Progenitor cell of endocrine pancreas (in vitro differentiated cells): ENCODE data around the gene OR2T2. TPM values are rescaled to one million over a fixed set of nuclear protein-coding genes. Genes with fewer than 3 reads are reported as not detected.
"Not testable (repeated sequence)": the region's sequence is repeated elsewhere in the genome, so short reads cannot be mapped to it uniquely, and the experiment has no call there.

Experiments used
- DNase-seq: peaks from one replicate; pipeline ENCODE4 v3.0.0; 2021; ENCODE audit warnings: low spot score; ENCODE audit not compliant: unreplicated experiment
- H3K27ac Mint-ChIP-seq: 2 replicates; pipeline ENCODE4 v1.8.0; 2021; ENCODE audit warnings: mild to moderate bottlenecking, moderate library complexity, mixed read lengths
- H3K27me3 Mint-ChIP-seq: 2 replicates; pipeline ENCODE4 v1.8.0; 2021; ENCODE audit warnings: mixed read lengths
- H3K36me3 Mint-ChIP-seq: 2 replicates; pipeline ENCODE4 v1.8.0; 2022; ENCODE audit warnings: mixed read lengths; ENCODE audit not compliant: insufficient read depth
- H3K4me1 Mint-ChIP-seq: 2 replicates; pipeline ENCODE4 v1.8.0; 2021; ENCODE audit warnings: low read depth, mixed read lengths
- H3K4me3 Mint-ChIP-seq: 2 replicates; pipeline ENCODE4 v1.8.0; 2021; ENCODE audit warnings: low read depth, mild to moderate bottlenecking, moderate library complexity, mixed read lengths
- H3K9me3 Mint-ChIP-seq: 2 replicates; pipeline ENCODE4 v1.8.0; 2021; ENCODE audit warnings: low read depth, mixed read lengths
- total RNA-seq: library from RNA; stranded (reverse); gene quantifications from 2 replicates; pipeline ENCODE4 v1.2.1, GENCODE V29; 2021
- TF ChIP-seq, protein P1 (sequence below): fragments of 200-600 bp; sonication (generic); IDR thresholded peaks from one replicate; pipeline ENCODE4 v1.5.0; 2021; ENCODE audit warnings: antibody characterized with exemption, mild to moderate bottlenecking; ENCODE audit not compliant: unreplicated experiment

The OR2T2 gene
- total RNA-seq, 1 donor from 2014 or later, result not detected

DNA sequence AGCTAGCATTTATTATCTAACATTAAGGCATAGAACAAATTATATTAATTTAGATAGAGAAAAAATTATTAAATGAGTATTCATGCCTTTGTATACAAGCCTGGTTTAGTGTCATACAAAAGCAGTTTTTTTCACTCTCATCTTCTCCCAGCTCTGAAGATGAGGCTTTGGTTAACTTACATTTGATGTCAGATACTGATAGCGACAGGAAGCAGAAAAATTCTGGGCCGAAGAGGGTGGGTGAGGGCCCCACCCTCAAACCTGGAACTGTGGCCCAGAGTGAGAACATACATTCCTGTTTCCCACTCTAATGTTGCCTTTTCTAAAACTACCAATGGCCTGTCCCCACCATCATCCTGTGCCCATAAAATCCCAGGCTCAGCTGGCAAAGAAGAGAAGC is 27.6 kb upstream of the OR2T2 start:
- Mint-ChIP-seq H3K4me3 (no peak overlapping the region), H3K4me1 (no peaks in the 10 kb centered on the region), H3K9me3 (peaks cover 61% of the 10 kb centered on the region), H3K36me3 (peaks cover 2% of the 10 kb centered on the region), H3K27me3 (no peaks in the 10 kb centered on the region), H3K27ac (no peak overlapping the region)
- TF ChIP-seq, protein P1, sequence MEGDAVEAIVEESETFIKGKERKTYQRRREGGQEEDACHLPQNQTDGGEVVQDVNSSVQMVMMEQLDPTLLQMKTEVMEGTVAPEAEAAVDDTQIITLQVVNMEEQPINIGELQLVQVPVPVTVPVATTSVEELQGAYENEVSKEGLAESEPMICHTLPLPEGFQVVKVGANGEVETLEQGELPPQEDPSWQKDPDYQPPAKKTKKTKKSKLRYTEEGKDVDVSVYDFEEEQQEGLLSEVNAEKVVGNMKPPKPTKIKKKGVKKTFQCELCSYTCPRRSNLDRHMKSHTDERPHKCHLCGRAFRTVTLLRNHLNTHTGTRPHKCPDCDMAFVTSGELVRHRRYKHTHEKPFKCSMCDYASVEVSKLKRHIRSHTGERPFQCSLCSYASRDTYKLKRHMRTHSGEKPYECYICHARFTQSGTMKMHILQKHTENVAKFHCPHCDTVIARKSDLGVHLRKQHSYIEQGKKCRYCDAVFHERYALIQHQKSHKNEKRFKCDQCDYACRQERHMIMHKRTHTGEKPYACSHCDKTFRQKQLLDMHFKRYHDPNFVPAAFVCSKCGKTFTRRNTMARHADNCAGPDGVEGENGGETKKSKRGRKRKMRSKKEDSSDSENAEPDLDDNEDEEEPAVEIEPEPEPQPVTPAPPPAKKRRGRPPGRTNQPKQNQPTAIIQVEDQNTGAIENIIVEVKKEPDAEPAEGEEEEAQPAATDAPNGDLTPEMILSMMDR, result no peak
- no peak for DNase-seq

DNA sequence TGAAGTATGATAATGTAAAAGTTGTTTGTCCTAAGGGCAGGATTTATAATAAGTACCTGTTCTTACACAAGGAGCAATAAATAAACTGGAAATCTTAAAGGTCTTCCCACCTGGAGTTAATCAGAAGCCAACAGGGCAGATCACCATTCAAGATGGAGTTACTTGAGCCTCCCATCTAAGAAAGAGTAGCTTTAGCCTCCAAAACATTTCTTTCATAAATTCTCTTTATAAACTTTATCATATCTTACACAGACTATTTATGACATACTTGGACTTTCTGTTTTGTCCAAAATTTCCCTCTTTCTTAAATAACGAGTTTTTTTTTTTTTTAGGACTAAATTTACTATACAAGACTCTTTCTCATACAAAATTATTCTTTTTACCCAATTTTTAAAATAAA is 24.1 kb upstream of the OR2T2 start:
- no peak for DNase-seq
- Mint-ChIP-seq H3K27ac (no peak overlapping the region), H3K9me3 (peaks cover 53% of the 10 kb centered on the region)

DNA sequence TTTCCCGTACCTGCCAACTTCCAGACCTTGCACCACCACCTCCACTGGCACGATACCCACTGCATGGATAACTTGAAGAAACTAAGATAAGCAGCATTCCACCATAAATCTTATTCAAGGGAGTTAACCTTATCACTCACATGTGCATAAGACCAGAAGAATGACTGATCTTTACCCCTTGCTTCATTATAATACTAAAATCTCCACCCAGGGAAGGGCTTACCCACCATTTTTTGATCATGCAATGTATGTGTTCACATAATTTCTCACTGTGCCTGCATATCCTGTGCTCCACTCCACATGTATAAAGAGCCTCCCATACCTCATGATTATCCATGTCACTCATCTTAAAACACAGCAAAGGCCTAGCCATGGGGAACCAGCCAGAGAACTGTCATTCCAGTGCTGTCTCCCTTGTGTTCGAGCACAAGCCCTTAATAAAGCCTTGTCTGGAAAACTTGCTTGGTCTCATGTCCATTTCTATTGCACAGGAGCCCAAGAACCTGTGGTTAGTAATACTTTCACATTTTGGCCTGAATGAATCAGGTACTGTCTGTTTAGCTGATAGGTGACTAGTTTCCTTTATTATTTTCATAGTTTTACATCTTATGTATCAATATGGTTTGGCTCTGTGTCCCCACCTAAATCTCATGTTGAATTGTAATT is 17.8 kb upstream of the OR2T2 start:
- peaks cover 62% of the 10 kb centered on the region for H3K9me3 Mint-ChIP-seq

More for the DNA sequence above, 24.1 kb upstream of the OR2T2 start:
- TF ChIP-seq, protein P1, result no peak
- H3K4me1 Mint-ChIP-seq, result no peaks in the 10 kb centered on the region
- no peak overlapping the region for H3K4me3 Mint-ChIP-seq
- H3K27me3 Mint-ChIP-seq, result no peaks in the 10 kb centered on the region
- peaks cover 2% of the 10 kb centered on the region for H3K36me3 Mint-ChIP-seq

DNA sequence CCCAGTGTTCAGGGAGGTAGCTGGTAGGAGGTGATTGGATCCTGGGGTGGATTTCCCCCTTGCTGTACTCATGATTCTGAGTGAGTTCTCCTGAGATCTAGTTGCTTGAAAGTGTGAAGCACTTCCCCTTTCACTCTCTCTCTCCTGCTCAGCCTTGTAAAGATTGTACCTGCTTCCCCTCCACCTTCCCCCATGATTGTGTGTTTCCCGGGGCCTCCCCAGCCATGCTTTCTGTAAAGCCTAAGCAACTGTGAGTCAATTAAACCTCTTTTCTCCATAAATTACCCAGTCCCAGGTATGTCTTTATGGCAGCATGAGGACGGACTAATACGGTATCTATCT is 17.3 kb upstream of the OR2T2 start:
- not testable (repeated sequence) for H3K4me1 Mint-ChIP-seq, H3K4me3 Mint-ChIP-seq, H3K27me3 Mint-ChIP-seq, H3K36me3 Mint-ChIP-seq, DNase-seq, H3K27ac Mint-ChIP-seq
- peaks cover 58% of the 10 kb centered on the region for H3K9me3 Mint-ChIP-seq

More for the DNA sequence above, 17.8 kb upstream of the OR2T2 start:
- not testable (repeated sequence) for H3K36me3 Mint-ChIP-seq, H3K4me3 Mint-ChIP-seq, DNase-seq, H3K27ac Mint-ChIP-seq, H3K27me3 Mint-ChIP-seq, H3K4me1 Mint-ChIP-seq

DNA sequence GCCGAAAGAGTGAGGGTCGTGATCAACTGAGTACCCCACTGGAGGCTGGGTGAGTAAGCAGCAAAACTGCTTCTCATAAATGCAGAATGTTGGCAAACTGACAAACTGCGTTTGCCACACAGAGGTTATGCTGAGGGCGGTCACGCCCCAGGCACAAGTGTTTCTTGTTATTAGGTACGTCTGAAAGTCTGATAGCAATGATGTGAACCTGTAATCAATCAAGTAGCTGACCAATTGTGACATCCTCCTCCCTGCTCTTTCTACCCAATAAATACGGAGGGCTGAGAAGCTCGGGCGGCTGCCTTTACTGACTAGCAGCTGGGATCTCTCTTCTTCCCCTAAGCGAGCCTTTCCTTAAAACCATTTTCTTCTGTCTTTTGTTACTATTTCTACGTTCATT is 13.8 kb upstream of the OR2T2 start:
- H3K27me3 Mint-ChIP-seq, H3K4me3 Mint-ChIP-seq, H3K27ac Mint-ChIP-seq, DNase-seq, H3K36me3 Mint-ChIP-seq, H3K4me1 Mint-ChIP-seq: not testable (repeated sequence)
- peaks cover 48% of the 10 kb centered on the region for H3K9me3 Mint-ChIP-seq

DNA sequence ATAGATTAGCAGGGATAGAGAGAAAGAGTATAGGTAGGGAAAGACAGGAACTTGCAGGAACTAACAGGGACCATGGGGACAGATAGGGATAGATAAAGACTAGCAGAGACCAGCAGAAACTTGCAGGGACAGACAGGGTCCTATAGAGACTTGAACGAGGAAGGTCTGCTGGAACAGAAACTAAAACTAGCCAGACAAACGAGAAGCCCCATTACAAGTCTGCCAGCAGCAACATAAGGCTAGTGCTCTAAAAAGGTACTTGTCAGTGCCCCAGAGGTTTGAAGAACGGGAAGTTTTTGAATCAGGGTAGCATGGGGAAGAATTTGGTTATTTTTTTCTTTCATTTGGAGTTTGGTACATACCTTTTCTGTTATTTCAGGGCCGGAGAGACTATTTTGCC is 13.2 kb upstream of the OR2T2 start:
- not testable (repeated sequence) for H3K4me3 Mint-ChIP-seq, H3K36me3 Mint-ChIP-seq, H3K4me1 Mint-ChIP-seq, H3K27me3 Mint-ChIP-seq, DNase-seq, H3K27ac Mint-ChIP-seq
- H3K9me3 Mint-ChIP-seq, result peaks cover 43% of the 10 kb centered on the region

DNA sequence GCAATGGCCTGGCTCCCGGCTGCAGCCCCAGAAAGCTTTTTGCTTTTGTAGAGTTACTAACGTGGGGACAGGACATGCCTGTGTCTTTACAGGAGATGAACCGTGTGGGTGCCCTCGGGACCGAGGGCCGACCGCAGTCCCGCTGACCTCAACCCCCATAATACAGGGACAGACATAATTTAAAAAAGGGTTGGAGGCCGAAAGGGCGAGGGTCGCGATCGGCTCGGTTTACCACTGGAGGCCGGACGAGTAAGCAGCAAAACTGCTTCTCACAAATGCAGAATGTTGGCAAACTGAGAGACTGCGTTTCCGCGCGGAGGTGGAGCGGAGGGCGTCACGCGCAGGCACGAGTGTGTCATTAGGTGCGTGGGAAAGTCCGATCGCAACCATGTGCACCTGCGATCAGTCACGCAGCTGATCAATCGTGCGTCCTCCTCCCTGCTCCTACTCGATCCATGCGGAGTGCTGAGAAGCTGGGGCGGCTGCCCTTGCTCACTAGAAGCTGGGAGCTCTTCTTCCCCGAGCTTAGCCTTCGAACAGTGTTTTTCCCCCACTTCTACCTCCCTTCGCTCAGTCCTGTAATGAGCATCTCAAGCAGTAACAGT is 11.5 kb upstream of the OR2T2 start:
- not testable (repeated sequence) for H3K27ac Mint-ChIP-seq, H3K4me1 Mint-ChIP-seq
- H3K9me3 Mint-ChIP-seq, result peaks cover 37% of the 10 kb centered on the region

DNA sequence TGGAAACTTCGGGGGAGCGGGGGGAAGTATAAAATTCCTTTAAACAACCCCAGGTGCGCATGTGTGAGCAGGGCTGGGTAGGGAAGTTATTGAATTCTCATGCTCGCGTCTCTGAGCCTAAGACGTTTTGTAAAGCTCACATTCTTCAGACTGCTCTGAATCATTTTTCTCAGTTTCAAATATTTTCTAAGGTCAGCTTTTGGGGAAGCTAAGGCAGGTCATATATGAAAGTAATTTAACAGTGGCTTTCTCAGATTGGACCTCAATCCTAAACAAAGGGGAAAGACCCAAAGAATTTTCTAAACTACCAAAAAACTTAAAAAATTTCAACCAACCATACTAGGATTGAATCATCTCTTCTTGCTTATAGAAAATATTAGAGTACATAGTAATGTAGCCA is 10.5 kb upstream of the OR2T2 start:
- not testable (repeated sequence) for H3K27ac Mint-ChIP-seq, DNase-seq, H3K4me3 Mint-ChIP-seq, H3K27me3 Mint-ChIP-seq, H3K36me3 Mint-ChIP-seq, H3K4me1 Mint-ChIP-seq
- peaks cover 36% of the 10 kb centered on the region for H3K9me3 Mint-ChIP-seq

More for the DNA sequence above, 11.5 kb upstream of the OR2T2 start:
- not testable (repeated sequence) for H3K36me3 Mint-ChIP-seq, H3K27me3 Mint-ChIP-seq, DNase-seq, H3K4me3 Mint-ChIP-seq

DNA sequence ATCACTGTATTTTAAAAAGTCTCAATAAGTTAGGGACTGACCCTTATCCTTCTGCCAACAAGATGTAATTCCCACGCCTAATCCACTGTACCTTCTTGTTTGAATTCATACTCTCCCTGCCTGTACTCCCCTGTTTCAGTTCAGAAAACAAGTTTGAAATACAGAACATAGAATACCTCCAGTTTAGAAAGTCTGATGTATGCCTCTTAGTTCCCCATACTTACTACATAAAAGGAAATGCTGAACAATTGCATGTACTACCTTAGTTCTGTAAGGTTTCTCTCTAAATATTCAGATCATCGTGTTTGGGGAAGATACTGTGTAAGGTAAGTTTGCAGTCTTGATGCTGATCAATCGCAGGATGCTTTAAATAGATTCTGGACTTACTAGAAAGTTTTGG is 9.1 kb upstream of the OR2T2 start:
- not testable (repeated sequence) for H3K27ac Mint-ChIP-seq, DNase-seq, H3K27me3 Mint-ChIP-seq, H3K4me1 Mint-ChIP-seq, H3K36me3 Mint-ChIP-seq, H3K4me3 Mint-ChIP-seq
- peaks cover 28% of the 10 kb centered on the region for H3K9me3 Mint-ChIP-seq

DNA sequence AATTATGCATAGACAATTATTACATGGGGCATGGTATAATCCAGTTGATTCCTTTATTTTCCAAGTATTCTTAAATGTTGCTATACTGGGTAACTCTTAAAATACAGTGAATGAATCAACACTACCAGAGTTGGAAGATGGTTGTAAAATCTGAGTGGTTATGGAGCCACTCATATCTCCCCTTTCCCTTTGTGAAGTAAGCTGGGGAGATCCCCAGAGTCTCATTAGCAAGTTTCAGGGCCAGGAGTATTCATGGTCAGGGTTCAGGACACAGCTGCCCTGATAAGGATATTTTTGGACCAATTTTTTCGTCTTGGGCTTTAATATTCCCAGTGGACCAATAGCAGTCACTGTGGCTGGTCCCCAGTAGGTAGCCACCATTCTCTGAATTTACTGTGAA is 6.8 kb upstream of the OR2T2 start:
- H3K36me3 Mint-ChIP-seq, H3K4me1 Mint-ChIP-seq, H3K27ac Mint-ChIP-seq, H3K27me3 Mint-ChIP-seq, DNase-seq, H3K4me3 Mint-ChIP-seq: not testable (repeated sequence)
- H3K9me3 Mint-ChIP-seq, result peaks cover 14% of the 10 kb centered on the region

DNA sequence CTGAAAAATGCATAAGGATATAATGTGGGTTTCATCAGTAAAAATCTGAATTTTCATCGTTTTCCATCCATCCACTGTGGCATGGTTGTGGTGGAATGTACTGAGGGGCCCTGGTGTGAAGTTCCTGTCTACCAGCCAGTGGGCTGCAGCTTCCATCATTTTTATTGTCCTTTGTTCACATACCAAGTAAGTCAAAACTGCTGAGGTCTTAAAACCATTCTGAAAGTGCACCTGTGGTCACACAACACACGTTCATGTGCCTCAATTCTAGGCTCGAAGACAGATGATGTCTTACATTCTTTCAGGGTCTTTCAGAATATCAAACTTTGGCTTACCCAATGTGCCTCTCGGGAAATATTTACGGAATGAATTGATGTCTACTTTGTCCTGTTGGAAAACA is 6.2 kb upstream of the OR2T2 start:
- H3K27me3 Mint-ChIP-seq, DNase-seq, H3K4me3 Mint-ChIP-seq, H3K36me3 Mint-ChIP-seq, H3K27ac Mint-ChIP-seq, H3K4me1 Mint-ChIP-seq: not testable (repeated sequence)
- peaks cover 16% of the 10 kb centered on the region for H3K9me3 Mint-ChIP-seq
